Neural cell (in vitro differentiated cells): ENCODE data around the gene OR52A5.

ENCODE experiments used
- CTCF ChIP-seq: fragments of 450-650 bp; IDR thresholded peaks from 2 replicates; pipeline ENCODE4 v1.5.1; 2014; ENCODE audit warnings: antibody characterized with exemption, mild to moderate bottlenecking, moderate library complexity; ENCODE audit not compliant: poor library complexity, severe bottlenecking
- EZH2 ChIP-seq: fragments of 200-600, 300-800 bp; shearing (Covaris generic), sonication (generic); IDR thresholded peaks from 2 replicates; pipeline ENCODE4 v1.6.1; 2014; ENCODE audit warnings: antibody characterized with exemption, low read length, borderline replicate concordance, mild to moderate bottlenecking; ENCODE audit not compliant: insufficient read depth, poor library complexity, severe bottlenecking
- MXI1 ChIP-seq: fragments of 450-650 bp; conservative IDR thresholded peaks from 2 replicates; pipeline ENCODE4 v1.6.1; 2014; ENCODE audit warnings: antibody characterized with exemption, mild to moderate bottlenecking; ENCODE audit not compliant: poor library complexity, severe bottlenecking
- POLR2AphosphoS5 ChIP-seq: IDR thresholded peaks from 2 replicates; pipeline ENCODE4 v1.6.1; 2012
- RAD21 ChIP-seq: fragments of 450-650 bp; conservative IDR thresholded peaks from 2 replicates; pipeline ENCODE4 v1.6.1; 2014; ENCODE audit warnings: antibody characterized with exemption, mild to moderate bottlenecking, moderate library complexity
- REST ChIP-seq: IDR thresholded peaks from 2 replicates; pipeline ENCODE4 v1.6.1; 2012; ENCODE audit warnings: borderline replicate concordance

- TF ChIP-seq CTCF = no peak
- TF ChIP-seq POLR2AphosphoS5 = no peak
- TF ChIP-seq EZH2 = no peak
- no peak for TF ChIP-seq RAD21
- TF ChIP-seq MXI1 = no peak
- no peak for TF ChIP-seq REST
These were observed 8.7 kb downstream of the OR52A5 start for GRCh38 chr11:5129457-5129877.
